GM21619 (cell line): ENCODE results near the gene AVP.
"Not testable (repeated sequence)": the region's sequence is repeated elsewhere in the genome, so short reads cannot be mapped to it uniquely, and the experiment has no call there.

ENCODE experiments used
- ATAC-seq: cut with Tn5 transposase; IDR thresholded peaks from one replicate; pipeline ENCODE4 v1.9.1; 2021; ENCODE audit not compliant: unreplicated experiment

The AVP gene

DNA sequence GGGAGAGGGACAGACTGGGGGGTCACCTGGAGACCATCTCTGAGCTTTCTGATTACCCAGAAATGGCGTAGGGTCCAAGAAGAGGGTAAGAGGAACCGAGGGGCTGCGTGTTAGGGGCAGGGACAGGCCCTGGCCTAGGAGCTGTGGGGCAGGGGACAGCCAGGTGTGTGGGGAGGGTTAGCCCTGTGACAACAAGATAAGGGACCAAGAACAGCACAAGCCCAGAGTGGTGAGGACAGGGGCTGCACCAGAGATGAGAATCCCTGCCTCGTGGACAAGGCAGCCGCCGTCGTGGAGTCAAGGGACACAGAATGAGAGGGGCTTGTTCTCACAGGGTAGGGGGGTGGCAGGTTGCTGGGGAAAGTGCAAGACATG, 449 bp upstream of the AVP start:
- ATAC-seq = no peak

DNA sequence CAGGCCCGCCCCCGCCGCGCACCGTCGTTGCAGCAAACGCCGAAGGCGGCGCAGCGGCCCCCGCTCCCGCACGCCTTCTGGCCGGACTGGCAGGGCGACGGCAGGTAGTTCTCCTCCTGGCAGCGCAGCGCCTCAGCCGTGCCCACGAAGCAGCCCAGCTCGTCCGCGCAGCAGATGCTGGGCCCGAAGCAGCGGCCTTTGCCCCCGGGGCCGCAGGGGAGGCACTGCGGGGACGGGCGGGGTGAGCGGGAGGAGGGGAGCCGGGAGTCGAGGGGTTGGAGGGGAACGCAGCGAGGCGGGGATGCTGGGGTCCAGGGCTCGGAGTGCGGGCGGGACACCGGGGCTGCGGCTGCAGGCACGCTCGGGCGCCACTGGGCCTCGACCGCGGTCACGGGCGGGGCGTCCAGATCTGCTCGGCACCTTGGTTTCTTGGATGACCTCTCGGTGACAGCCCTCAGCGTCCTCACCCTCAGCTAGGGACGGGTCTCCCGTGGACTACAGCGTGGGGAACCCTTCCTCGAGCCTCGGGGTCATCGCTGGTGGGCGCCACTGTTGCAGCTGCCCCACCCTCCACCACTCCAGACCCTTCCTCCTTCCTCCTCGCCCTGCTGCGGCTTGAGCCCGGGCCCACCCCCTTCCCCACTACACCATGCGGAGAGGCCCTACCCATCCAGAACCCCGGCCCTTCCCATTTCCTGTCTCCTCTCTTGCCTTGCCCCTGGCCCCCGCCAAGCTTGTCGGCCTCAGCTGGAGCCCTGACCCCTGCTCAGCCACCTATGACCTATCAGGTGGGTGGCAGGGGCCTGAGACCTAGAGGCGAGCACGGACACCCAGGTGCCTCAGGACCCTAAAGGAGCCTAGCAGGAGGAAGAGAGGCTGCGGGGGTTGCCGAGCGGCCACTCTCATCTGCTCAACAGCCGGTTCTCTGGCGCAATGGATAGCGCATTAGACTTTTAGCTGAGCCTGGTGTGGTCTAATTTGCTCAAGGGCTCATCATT, 1.3 kb downstream of the AVP start:
- no peak for ATAC-seq

DNA sequence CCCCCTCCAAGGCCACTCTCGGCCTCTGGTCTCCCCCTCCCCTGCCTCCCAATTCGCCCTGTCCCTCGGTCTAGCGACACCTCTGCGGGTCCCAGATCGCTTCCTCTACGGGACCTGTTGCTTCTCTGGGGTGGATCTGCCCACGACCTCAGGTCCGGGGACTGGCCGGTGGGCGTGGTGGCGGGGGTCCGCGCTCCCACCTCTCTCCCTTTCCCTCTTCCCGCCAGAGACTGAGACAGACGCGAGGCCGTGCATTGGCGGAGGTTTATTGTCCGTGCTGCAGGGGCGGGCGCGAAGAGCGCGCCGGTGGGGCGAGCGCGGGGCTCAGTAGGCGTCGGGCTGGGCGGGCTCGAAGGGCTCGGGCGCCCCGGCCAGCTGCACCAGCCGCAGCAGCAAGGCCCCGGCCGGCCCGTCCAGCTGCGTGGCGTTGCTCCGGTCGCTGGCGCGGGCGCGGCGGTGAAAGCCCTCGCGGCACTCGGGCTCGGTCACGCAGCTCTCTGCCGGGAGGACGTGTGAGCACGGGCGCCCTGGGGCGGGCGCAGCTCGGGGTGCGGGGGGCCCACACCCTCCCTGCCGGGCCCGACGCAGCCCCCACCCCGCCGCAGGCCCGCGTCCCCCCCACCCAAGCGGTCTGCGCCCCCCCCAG, 2.1 kb downstream of the AVP start:
- no peak for ATAC-seq

DNA sequence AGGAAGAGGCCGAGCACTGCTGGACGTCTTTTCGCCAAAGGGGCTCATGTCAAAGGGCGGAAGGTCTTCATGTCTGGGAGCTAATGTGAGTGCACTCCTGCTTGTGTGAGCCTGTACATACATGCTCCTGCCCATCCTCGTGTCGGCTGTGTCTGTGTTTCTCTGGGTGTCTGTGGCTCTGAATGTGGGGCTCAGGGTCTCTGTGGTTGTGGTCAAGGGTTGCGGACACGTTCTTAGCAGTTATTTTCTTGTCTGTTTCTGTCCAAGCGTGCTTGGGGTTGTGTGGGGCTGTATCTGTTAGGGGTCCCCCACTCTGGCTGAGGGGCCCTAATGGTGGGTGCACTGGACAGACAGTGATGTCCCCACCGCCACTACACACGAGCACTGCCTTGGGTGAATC, 2.9 kb downstream of the AVP start:
- no peak for ATAC-seq

DNA sequence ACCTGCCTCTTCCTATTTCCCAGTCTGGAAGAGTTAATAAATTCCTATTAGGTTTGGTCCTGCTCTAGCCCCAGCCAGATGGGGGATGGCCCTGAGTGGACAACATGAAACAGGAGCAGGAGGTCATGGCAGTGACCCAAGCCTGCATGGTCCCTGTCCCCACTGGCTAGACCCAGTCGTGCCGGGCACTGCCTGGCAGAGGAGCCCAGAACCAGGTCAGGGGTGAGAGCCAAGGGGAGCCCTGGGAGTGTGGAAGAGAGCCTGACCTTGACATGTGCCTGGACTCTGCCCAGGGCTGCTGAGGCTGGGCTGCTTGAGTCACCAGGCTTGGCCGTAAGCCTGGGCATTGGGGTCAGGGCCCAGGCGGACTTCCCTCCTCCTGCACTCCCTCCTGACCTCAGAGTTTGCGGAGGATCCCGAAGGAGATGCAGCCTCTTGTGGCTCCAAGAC, 3.6 kb downstream of the AVP start:
- ATAC-seq = no peak

DNA sequence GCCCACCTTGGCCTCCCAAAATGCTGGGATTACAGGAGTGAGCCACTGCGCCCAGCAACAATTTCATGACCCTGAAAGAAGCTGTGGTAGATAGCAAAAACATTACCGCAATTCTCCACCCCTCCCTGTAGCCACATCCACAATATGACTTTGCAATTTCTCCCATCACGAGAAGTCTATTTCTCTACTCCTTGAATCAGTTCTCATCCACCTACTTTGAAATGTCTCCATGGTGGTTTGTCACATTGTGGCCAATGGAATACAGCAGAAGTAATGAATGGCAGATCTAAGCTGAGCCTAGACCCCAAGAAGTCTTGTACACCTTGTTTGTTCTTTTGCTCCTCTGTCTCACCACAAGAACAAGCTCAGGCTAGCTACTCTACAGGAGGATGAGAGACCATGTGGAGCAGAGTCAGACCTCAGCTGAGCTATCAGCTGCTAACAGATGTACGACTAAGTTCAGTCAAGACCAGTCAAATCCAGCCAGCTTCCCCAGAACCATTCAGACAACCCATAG, 6.8 kb downstream of the AVP start:
- ATAC-seq = no peak

DNA sequence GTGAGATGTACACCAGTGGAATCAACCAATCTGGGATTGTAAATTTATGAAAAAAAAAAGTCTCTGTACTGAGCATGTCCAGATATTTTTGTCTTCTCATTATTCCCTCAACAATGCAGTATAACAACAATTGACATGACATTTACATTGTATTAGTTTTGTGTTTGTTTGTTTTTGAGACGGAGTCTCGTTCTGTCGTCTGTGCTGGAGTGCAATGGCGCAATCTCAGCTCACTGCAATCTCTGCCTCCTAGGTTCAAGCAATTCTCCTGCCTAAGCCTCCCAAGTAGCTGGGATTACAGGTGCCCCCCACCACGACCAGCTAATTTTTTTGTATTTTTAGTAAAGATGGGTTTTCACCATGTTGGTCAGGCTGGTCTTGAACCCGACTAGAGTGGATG, 9.2 kb downstream of the AVP start:
- ATAC-seq = not testable (repeated sequence)

DNA sequence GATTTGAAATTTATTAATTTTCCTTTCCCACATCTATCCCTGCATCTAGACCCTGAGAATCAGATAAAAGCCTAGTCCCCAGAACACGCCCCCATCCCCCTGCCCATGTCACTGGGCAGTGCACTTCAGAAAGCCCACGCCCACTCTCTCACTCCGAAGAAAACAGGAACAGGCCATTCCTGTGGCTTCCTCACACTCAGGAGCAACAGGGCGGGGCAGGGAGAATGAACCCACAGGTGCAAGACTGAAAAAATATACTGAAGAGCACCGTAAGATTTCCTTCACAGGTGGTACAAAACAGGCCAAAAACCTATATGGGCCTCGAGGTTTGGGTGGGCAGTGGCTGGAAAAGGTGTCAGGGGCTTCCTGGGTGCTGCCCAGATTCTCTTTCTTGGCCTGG, 9.7 kb downstream of the AVP start:
- no peak for ATAC-seq

DNA sequence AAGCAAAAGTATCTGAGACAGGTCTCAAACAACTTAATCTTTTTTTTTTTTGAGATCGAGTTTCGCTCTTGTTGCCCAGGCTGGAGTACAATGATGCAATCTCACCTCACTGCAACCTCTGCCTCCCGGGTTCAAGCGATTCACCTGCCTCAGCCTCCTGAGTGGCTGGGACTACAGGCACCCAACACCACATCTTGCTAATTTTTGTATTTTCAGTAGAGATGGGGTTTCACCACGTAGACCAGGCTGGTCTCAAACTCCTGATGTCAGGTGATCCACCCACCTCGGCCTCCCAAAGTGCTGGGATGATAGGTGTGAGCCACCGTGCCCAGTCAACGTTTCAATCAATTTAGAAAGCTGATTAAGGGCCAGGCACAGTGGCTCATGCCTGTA, 11.3 kb downstream of the AVP start:
- not testable (repeated sequence) for ATAC-seq

DNA sequence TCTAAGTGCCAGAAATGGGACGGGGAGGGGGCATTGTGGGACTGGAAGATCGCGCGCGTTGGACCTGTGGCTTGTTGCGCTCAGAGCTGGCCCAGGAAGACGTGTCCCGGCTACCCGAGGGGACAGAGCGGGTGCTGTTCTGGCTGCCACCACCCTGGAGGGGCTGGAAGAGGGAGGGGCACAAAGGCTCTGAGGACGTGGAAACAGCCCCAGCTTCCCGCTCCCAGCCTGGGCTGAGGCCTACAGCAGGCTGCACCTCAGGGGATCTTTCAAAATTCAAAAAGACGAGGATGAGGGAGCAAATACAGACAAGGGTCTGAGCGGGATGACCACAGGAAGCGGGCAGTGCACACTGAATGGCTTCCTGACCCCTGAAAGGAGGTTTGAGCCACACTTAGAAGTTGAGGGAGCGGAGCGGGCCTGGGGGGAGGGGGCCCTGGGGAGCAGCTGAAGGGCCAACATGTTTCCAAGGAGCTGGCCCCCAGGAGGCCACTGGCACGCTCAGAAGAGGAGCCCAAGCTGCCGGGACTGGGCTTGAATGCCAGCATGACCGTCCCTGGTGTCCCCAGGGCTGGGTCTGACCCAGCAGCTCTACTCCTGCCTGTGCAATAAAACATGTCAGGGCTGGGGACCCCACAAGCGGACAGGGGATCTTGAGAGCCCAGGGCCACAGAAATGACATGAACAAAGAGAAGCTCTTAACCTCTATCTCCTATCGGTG, 11.8 kb downstream of the AVP start:
- no peak for ATAC-seq

DNA sequence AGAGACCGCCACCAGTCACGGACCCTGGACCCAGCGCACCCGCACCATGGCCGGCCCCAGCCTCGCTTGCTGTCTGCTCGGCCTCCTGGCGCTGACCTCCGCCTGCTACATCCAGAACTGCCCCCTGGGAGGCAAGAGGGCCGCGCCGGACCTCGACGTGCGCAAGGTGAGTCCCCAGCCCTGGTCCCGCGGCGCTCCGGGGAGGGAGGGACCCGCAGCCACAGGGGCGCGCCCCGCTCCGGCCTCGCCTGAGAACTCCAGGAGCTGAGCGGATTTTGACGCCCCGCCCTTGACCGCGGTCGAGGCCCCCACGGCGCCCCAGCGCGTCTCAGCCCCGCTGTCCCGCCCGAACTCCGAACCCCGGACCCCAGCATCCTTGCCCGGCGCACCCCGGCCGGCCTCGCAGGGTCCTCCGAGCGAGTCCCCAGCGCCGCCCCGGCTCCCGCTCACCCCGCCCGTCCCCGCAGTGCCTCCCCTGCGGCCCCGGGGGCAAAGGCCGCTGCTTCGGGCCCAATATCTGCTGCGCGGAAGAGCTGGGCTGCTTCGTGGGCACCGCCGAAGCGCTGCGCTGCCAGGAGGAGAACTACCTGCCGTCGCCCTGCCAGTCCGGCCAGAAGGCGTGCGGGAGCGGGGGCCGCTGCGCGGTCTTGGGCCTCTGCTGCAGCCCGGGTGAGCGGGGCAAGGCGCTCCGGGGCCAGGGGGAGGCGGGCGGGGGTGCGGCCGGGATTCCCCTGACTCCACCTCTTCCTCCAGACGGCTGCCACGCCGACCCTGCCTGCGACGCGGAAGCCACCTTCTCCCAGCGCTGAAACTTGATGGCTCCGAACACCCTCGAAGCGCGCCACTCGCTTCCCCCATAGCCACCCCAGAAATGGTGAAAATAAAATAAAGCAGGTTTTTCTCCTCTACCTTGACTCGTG, 12.7 kb downstream of the AVP start, which contains the start of gene OXT:
Gene OXT (plus strand): TSS at position 11 of the 920 bp plus-strand sequence. CDS start 36 bp downstream, at position 47.
- ATAC-seq = no peak

DNA sequence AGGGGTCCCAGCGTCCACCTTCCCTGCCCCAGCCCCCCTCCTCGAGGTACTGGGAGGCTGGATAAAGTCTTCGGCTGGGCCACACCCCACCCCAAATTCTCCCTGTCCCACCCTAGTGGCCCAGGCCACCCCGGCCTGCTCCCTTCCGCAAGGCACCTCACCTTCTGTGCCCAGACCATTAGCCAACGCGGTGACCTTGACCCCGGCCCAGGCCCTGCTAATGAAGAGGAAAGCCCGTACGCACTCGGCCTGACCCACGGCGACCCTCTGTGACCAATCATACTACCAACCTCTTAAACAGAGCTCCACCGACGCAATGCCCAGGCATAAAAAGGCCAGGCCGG, 13.3 kb downstream of the AVP start:
- no peak for ATAC-seq

DNA sequence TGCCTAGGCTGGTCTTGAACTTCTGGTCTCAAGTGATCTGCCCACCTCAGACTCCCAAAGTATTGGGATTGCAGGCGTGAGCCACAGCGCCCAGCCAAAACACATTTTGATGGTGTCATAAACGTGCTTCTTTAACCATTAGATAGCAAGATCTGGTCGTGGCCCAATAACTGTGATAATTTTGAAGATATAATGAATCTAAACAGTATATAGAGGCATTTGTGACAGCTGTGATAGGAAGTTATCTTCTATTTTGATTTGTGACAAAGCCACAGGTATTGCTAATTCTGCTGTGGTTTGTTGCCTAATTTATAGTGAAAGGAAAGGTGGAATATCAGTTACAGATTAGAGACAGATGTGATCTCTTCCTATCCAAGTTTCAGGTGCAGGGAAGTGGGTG, 13.8 kb downstream of the AVP start:
- no peak for ATAC-seq

DNA sequence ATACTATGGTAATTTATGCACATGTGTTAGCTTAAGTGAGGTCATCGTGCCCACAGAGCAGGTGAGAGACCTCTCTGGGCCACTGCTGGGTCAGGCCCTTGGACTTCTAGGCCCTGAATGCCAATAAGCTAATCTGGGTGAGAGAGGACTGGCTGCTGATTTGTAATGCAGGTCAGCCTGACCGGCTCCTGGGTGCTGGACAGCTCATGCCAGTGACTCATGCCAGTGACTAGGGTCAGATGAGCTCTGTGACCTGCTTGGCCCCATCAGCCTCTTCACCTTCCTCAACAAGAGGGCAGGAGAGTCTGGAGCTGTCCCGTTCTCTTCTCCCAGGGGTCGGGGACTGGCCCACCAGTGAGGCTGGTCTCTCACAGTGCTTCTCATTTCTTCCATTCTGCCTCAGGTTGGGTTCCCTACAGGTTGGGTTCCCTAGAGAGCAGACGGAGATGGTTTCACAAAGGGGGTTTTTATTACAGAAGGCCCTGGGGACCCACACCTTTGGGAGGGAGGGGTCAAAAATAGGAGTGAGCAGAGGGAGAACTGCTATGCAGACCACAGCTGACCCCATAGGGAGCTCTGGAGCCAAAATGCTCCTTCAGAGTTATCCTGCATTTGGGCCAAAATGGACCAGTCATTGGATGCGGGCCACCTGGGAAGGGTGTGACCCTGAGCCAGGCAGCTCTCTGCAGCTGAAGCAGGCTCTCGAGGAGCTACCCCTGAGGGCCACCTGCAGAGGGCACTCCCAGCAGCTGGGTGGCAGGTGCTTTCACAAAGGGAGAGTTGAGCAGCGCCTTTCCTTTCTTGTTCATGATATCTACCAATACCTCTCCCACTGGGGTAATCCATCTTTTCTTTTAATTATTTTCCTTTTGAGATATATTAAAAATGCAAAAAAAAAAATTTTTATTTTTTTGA, 15.3 kb downstream of the AVP start:
- no peak for ATAC-seq

DNA sequence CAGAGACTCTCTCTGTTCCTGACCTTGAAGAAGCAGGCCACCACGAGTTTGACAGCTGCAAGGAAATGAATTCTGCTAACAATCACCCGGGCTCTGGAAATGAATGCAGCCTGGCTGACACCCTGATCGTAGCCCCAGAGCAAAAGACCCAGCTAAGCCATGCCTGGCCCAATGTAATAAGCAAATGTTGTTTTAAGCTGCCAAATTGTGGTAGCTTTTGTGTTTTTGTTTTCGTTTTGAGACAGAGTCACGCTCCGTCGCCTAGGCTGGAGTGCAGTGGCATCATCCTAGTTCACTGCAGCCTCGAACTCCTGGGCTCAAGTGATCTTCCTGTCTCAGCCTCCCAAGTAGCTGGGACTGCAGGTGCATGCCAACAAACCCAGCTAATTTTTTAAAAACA, 16.4 kb downstream of the AVP start:
- no peak for ATAC-seq

DNA sequence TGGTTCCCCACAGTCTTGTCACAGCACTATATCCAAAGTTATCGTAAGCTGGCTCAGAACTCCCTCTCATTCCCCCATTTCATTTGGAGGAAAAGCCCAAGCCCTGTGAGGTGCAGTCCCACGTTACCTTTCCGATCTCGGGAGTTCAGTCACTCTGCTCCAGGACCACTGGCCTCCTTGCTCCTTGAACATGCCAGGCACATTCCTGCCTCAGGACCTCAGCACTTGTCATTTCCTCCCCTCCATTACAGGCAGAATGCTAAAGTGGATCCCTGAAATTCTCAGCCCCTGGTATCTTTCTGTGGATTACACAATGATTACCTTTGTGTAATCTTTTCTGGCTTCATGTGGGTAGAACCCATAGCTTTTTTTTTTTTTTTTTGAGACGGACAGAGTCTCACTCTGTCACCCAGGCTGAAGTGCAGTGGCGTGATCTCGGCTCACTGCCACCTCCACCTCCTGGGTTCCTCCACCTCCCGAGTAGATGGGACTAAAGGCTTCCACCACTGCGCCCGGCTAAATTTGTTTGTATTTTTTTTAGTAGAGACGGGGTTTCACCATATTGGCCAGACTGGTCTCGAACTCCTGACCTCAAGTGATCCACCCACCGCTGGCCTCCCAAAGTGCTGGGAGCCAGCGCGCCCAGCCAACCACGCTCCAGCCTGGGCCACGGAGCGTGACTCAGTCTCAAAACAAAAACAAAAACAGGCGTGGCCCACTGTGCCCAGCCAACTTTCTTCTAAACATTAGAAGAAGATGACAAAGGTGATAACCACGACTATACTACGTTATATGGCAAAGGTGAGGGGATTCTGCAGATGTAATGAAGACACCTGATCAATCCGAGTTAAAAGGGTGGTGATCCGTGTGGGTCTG, 17.1 kb downstream of the AVP start:
- no peak for ATAC-seq

DNA sequence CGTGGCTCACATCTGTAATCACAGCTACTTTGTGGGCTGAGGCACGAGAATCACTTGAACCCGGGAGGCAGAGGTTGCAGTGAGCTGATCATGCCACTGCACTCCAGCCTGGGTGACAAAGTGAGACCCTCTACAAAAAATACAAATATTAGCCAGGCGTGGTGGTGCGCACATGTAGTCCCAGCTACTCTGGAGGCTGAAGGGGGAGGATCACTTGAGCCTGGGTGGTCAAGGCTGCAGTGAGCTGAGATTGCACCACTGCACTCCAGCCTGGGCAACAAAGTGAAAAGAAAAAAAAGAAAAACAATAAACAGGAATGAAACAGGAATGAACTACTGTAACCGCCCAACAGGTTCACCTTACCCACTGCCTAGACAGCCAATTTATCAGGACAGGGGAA, 20.4 kb downstream of the AVP start:
- ATAC-seq = not testable (repeated sequence)

DNA sequence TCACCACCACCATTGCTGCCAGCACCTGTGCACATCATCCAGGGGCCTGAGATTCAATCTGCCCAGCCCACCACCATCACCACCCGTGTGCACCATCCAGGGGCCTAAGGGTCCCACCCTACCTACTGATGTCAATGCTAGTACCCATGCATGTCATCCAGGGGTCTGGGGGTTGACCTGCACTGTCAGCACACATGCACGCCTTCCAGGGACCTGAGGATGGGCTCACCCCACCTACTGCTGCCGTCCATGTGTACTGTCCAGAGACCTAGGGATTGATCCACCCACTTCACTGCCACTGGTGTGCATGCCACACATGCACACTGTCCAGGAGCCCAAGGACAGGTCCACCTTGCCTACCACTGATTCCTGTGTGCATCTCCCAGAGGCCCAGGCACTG, 25.0 kb downstream of the AVP start:
- ATAC-seq = no peak
